ENCODE data around the gene GPX2. TPM values are rescaled to one million over a fixed set of nuclear protein-coding genes. Genes with fewer than 3 reads are reported as not detected.

The GPX2 gene
- total and polyA plus RNA-seq, 2 experiments from 2014 or later = 0.78 to 2.2 TPM

DNA sequence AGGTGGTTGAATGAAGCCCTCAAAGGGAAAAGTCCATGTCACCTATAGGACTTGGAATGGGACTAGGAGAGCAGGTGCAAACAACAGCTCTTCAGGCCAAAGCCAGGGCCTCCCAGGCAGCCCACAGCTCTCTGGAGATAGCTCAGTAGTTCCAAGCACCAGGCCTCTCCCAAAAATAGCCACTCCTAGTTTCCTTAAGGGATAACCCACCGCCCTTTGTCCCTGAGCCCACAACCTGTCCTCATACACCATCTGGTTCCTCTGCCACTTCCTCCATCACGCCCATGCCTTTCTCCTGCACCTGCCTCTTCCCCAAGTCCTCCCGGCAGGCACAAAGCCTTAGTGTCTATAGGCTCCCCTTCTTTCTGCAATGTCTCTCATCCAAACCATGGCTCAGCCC lies 27.5 kb upstream of the GPX2 start (continued):
- no peak for TF ChIP-seq EZH2 (IDR thresholded peaks at IDR 0.05; ENCODE audit: low read depth, unreplicated experiment)
- TF ChIP-seq, protein P1, sequence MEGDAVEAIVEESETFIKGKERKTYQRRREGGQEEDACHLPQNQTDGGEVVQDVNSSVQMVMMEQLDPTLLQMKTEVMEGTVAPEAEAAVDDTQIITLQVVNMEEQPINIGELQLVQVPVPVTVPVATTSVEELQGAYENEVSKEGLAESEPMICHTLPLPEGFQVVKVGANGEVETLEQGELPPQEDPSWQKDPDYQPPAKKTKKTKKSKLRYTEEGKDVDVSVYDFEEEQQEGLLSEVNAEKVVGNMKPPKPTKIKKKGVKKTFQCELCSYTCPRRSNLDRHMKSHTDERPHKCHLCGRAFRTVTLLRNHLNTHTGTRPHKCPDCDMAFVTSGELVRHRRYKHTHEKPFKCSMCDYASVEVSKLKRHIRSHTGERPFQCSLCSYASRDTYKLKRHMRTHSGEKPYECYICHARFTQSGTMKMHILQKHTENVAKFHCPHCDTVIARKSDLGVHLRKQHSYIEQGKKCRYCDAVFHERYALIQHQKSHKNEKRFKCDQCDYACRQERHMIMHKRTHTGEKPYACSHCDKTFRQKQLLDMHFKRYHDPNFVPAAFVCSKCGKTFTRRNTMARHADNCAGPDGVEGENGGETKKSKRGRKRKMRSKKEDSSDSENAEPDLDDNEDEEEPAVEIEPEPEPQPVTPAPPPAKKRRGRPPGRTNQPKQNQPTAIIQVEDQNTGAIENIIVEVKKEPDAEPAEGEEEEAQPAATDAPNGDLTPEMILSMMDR (conservative IDR thresholded peaks at IDR 0.05; ENCODE audit: low read depth in 2 of 2) = no peak
- no peak for TF ChIP-seq STAT1 (IDR thresholded peaks at IDR 0.05; ENCODE audit: unreplicated experiment)
- no peak for TF ChIP-seq JUNB (IDR thresholded peaks at IDR 0.05; ENCODE audit: unreplicated experiment)
- TF ChIP-seq, protein P2, sequence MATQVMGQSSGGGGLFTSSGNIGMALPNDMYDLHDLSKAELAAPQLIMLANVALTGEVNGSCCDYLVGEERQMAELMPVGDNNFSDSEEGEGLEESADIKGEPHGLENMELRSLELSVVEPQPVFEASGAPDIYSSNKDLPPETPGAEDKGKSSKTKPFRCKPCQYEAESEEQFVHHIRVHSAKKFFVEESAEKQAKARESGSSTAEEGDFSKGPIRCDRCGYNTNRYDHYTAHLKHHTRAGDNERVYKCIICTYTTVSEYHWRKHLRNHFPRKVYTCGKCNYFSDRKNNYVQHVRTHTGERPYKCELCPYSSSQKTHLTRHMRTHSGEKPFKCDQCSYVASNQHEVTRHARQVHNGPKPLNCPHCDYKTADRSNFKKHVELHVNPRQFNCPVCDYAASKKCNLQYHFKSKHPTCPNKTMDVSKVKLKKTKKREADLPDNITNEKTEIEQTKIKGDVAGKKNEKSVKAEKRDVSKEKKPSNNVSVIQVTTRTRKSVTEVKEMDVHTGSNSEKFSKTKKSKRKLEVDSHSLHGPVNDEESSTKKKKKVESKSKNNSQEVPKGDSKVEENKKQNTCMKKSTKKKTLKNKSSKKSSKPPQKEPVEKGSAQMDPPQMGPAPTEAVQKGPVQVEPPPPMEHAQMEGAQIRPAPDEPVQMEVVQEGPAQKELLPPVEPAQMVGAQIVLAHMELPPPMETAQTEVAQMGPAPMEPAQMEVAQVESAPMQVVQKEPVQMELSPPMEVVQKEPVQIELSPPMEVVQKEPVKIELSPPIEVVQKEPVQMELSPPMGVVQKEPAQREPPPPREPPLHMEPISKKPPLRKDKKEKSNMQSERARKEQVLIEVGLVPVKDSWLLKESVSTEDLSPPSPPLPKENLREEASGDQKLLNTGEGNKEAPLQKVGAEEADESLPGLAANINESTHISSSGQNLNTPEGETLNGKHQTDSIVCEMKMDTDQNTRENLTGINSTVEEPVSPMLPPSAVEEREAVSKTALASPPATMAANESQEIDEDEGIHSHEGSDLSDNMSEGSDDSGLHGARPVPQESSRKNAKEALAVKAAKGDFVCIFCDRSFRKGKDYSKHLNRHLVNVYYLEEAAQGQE (IDR thresholded peaks at IDR 0.05; ENCODE audit: unreplicated experiment) = no peak
- no peak for TF ChIP-seq CREB1 (CRISPR knock-in tag; IDR thresholded peaks at IDR 0.05; ENCODE audit: low read depth)
- TF ChIP-seq POLR2AphosphoS5 (IDR thresholded peaks at IDR 0.05; ENCODE audit: low read depth) = no peak
- TF ChIP-seq ZNF331 (CRISPR knock-in tag; IDR thresholded peaks at IDR 0.05; ENCODE audit: low read depth) = no peak
- TF ChIP-seq, protein P3, sequence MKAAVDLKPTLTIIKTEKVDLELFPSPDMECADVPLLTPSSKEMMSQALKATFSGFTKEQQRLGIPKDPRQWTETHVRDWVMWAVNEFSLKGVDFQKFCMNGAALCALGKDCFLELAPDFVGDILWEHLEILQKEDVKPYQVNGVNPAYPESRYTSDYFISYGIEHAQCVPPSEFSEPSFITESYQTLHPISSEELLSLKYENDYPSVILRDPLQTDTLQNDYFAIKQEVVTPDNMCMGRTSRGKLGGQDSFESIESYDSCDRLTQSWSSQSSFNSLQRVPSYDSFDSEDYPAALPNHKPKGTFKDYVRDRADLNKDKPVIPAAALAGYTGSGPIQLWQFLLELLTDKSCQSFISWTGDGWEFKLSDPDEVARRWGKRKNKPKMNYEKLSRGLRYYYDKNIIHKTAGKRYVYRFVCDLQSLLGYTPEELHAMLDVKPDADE (IDR thresholded peaks at IDR 0.05) = no peak

DNA sequence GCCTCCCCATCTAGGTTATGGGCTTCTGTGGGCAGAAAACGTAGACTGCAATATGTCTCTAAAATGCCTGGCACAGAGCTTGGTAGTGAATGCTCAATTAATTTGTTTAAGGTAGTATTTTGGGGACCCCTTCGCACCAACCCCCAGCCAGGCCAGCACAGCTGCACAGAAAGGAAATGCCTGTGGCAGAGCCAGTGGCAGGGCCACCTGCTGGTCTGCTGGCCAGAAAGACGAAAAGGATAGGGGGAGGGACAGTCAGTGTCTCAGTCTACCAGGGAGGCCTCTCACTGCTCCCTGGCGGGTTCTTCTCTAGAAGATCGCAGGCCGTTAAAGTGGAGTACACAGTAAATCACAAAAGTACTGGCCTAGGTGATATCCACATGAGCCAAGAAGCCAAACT lies 26.1 kb upstream of the GPX2 start:
- Mint-ChIP-seq H3K4me1 (peaks cover 50% of the 10 kb centered on the region), H3K9me3 (no peaks in the 10 kb centered on the region), H3K36me3 (ENCODE audit: low read depth) (peaks cover 23% of the 10 kb centered on the region), H3K27me3 (ENCODE audit: insufficient read depth, low read depth, poor library complexity) (peaks cover 7% of the 10 kb centered on the region), H3K4me3 (no peak overlapping the region; the same call in 2 of the 3 replicates), H3K27ac (no peak overlapping the region)
- no peaks in the 10 kb centered on the region; the same call in 1 of the 2 replicates for H3K27me3 ChIP-seq (ENCODE audit: insufficient read depth)
- H3K4me1 ChIP-seq (ENCODE audit: insufficient read depth) = peaks cover 46% of the 10 kb centered on the region
- peak overlapping the region; percentile 49 for H3K4me2 ChIP-seq
- ATAC-seq (peak; percentile 12; the same call in 1 of the 3 replicates), DNase-seq (ENCODE audit: low spot score) (peak; percentile 43)
- H3K9me2 ChIP-seq (ENCODE audit: insufficient read depth) = no peaks in the 10 kb centered on the region; the same call in 1 of the 2 replicates
- peaks cover 5% of the 10 kb centered on the region; the same call in 1 of the 2 replicates for H4K20me1 ChIP-seq (replicated peaks; ENCODE audit: insufficient read depth)
- peak overlapping the region; percentile 12; the same call in 1 of the 2 replicates for H3K4me3 ChIP-seq
- no peak overlapping the region for H3K27ac ChIP-seq (ENCODE audit: low read depth)
- peaks cover 7% of the 10 kb centered on the region; the same call in 1 of the 2 replicates for H3F3A ChIP-seq (replicated peaks; ENCODE audit: low read depth)
- H3K79me2 ChIP-seq (replicated peaks; ENCODE audit: insufficient read depth) = peaks cover 45% of the 10 kb centered on the region
- H3K36me3 ChIP-seq (ENCODE audit: insufficient read depth) = peaks cover 3% of the 10 kb centered on the region; the same call in 1 of the 2 replicates
- no peak overlapping the region for H2AFZ ChIP-seq
- TF ChIP-seq, protein P1 (conservative IDR thresholded peaks at IDR 0.05; ENCODE audit: low read depth in 2 of 2) = peak in 1 of 2 experiments; percentile 25; a peak in 1 of 4 replicates
- no peak for TF ChIP-seq ZNF114 (CRISPR knock-in tag; IDR thresholded peaks at IDR 0.05)
- TF ChIP-seq, protein P2 (IDR thresholded peaks at IDR 0.05; ENCODE audit: unreplicated experiment) = no peak
- no peak for TF ChIP-seq NANOG (IDR thresholded peaks at IDR 0.05; ENCODE audit: borderline replicate concordance)
- no peak for TF ChIP-seq STAT1 (IDR thresholded peaks at IDR 0.05; ENCODE audit: unreplicated experiment)
- TF ChIP-seq, protein P3 (IDR thresholded peaks at IDR 0.05) = no peak

All from GM23338 (cell line).